Heart left ventricle (tissue), 13 donors: ENCODE data around the gene GAK.

Experiments used
- POLR2A ChIP-seq, 2 donors: fragments of 450-650 bp; IDR thresholded peaks; one replicate each; pipeline ENCODE4 v1.6.1; 2017; ENCODE audit warnings: antibody characterized with exemption in 2 of 2, mild to moderate bottlenecking in 2 of 2, moderate library complexity in 2 of 2
- TF ChIP-seq, protein P1 (sequence below), 12 donors: fragments of 200-600 bp; sonication (generic) in 4 of 12; IDR thresholded peaks; one replicate each; pipeline versions ENCODE4 v1.5.0 to v1.8.0; 2018 to 2022; ENCODE audit warnings: antibody characterized with exemption in 12 of 12, mild to moderate bottlenecking in 5 of 12
- donor health status: ischemic (EF 13 %, LVEDD 7.1; RV severe dilation, severe dysfunction).
- donor health status: DM: no; HTN: yes; CAD: no.
- donor health status: DM: no; HTN: no; CAD: no.
- donor health status: ischemic (EF 25% LVEDD 6.9; RV normal size, moderate dysfunction).
- donor health status: ischemic (EF 25% LVEDD 5.7; RV mildly dilated, moderate dysfunction).
- donor health status: ischemic (EF 35%, LVEDD 5.7; RV mildly dilated, moderate dysfunction).
- donor health status: nonischemic (EF 11% LVEDD 7.7; RV severe dilation, severe dysfunction).
- donor health status: DM: yes; HTN: yes; CAD: no.
- donor health status: PGD.
- donor health status: ischemic (EF 29% LVEDD 5.4; RV normal size, mild dysfunction).
- donor health status: nonischemic (EF 23%, LVEDD 6.1; RV moderate dilation, normal function).

DNA sequence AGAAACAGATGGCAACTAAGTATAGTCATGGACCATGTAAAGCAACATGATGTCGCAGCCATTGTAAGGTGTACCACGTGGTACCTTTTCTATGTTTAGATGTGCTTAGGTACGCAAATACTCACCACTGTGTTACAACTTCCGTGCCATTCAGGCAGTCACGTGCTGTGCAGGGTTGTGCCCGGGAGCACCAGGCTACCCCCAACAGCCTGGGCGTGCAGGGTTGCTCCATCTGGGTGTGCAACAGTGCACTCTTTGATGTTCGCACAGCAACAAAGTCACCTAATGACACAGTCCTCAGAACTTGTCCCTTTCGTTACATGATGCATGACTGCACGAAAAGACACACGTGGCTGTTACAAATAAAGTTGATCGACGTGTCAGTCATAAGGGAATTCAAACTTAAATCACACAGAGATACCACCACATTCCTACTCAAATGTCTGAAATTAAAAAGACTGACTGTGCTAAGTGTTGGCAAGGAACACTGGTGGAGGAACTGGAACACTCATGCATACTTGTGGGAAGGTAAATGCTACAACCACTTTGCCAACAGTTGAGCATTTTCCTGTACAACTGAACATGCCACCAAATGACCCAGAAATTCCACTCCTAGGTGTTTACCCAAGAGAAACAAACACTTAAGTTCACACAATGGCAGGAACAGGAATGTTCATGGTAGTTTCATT lies 130.5 kb downstream of the GAK start:
- TF ChIP-seq, protein P1, sequence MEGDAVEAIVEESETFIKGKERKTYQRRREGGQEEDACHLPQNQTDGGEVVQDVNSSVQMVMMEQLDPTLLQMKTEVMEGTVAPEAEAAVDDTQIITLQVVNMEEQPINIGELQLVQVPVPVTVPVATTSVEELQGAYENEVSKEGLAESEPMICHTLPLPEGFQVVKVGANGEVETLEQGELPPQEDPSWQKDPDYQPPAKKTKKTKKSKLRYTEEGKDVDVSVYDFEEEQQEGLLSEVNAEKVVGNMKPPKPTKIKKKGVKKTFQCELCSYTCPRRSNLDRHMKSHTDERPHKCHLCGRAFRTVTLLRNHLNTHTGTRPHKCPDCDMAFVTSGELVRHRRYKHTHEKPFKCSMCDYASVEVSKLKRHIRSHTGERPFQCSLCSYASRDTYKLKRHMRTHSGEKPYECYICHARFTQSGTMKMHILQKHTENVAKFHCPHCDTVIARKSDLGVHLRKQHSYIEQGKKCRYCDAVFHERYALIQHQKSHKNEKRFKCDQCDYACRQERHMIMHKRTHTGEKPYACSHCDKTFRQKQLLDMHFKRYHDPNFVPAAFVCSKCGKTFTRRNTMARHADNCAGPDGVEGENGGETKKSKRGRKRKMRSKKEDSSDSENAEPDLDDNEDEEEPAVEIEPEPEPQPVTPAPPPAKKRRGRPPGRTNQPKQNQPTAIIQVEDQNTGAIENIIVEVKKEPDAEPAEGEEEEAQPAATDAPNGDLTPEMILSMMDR (IDR thresholded peaks at IDR 0.05): no peak
- TF ChIP-seq POLR2A (IDR thresholded peaks at IDR 0.05): no peak
